OCI-LY3 (cell line): ENCODE data around the gene TNFRSF4.

ENCODE experiments used
- CTCF ChIP-seq: fragments of 200-600, 300-600 bp; sonication (generic); IDR thresholded peaks from 2 replicates; pipeline ENCODE4 v1.5.1; 2014; ENCODE audit warnings: antibody characterized with exemption, low read length, low read depth
- EZH2phosphoT487 ChIP-seq: fragments of 200-600 bp; shearing (Covaris generic); IDR thresholded peaks from 2 replicates; pipeline ENCODE4 v1.6.1; 2018; ENCODE audit warnings: antibody characterized with exemption, mixed run types, low read depth

- no peak for TF ChIP-seq CTCF
- TF ChIP-seq EZH2phosphoT487 = no peak
Measured at GRCh38 chr1:1178794-1179331, 35.1 kb downstream of the TNFRSF4 start.
